Naive thymus-derived CD8-positive, alpha-beta T cell (primary cell): ENCODE results near the gene SLC44A1. TPM values are rescaled to one million over a fixed set of nuclear protein-coding genes. Genes with fewer than 3 reads are reported as not detected.

Source experiments
- polyA plus RNA-seq, 3 donors: library from polyadenylated mRNA; unstranded; fragments of 300-500 nt; fragmentation: Illumina TruSeq; gene quantifications; one replicate each; pipeline ENCODE4 v1.2.3, GENCODE V29; 2021
- total RNA-seq, 8 experiments: library from RNA in 2 of 8; stranded (reverse) in 2 of 8; gene quantifications; one replicate each; pipeline ENCODE4 v1.2.3 and lab custom pipeline; 2021 to 2026

The SLC44A1 gene
- total and polyA plus RNA-seq, 5 experiments from 2014 or later: 8.2 to 16.8 (median 12.2) TPM

Other genes with a start within 250 kb of the SLC44A1 start
- gene FSD1L, start 203.4 kb downstream of the SLC44A1 start, total RNA-seq: under 1 TPM; 0.55 to 0.63 TPM
- gene FSD1L, start 203.4 kb downstream of the SLC44A1 start, polyA plus RNA-seq: under 1 TPM in 2 of 3 donors, not detected in 1; 0.08 to 0.24 TPM